ENCODE data around the gene PALM. TPM values are rescaled to one million over a fixed set of nuclear protein-coding genes. Genes with fewer than 3 reads are reported as not detected.
A peak's percentile ranks its signal among the peaks of the same experiment; 100 is the strongest.

The PALM gene
- total RNA-seq, 4 donors from 2014 or later: 4.4 to 10.2 (median 7.2) TPM

DNA sequence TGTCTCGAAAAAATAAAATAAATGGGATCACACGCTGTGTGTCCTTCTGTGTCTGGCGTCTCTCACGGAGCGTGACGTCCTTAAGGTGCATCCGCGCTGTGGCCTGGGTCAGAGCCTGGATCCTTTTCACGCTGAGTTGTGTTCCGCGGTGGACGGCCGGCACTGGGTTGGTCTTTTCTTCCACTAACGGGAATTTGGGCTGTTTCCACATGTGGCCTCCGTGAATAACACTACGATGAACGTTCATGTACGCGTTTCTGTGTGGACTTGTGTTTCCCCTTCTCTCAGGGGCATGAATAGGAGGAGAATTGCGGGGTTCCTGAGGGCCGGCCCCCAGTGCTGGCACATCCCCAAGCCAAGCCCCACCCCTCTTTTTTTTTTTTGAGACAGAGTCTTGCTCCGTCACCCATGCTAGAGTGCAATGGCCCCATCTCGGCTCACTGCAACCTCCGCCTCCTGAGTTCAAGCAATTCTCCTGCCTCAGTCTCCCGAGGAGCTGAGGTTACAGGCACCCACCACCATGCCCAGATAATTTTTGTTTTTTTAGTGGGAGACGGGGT, 82.4 kb downstream of the PALM start:
- H3K9me3 ChIP-seq: no peaks in the 10 kb centered on the region
- H3K4me1 ChIP-seq: peaks cover 15 to 34% of the 10 kb centered on the region in 2 donors
- DNase-seq (no peak), ATAC-seq (no peak)
- H3K36me3 ChIP-seq: no peaks in the 10 kb centered on the region
- H3K27me3 ChIP-seq: no peaks in the 10 kb centered on the region
- in situ Hi-C loops (cut with MboI; ENCODE audit: low sequenced_read_pairs in 4 of 4): no loop called here
- H3K4me3 ChIP-seq: no peak overlapping the region
- TF ChIP-seq CTCF (IDR thresholded peaks at IDR 0.05 in 4 of 5, conservative IDR thresholded peaks at IDR 0.05 in 1 of 5): no peak
- TF ChIP-seq POLR2A (IDR thresholded peaks at IDR 0.05): no peak
- H3K27ac ChIP-seq: peak overlapping the region in 3 of 4 donors; percentile 61 to 65 (median 62)
- intact Hi-C loops (cut with DNase I; ENCODE audit: low total_unique reads): loop anchor here (10.0 kb wide), 1 partner anchor 484 kb away; the partner anchor contains the start of gene FAM174C

- H3K27ac ChIP-seq: peak overlapping the region; percentile 25 to 65 (median 61)
- peaks cover 20 to 38% of the 10 kb centered on the region in 2 donors for H3K4me1 ChIP-seq
- H3K4me3 ChIP-seq: no peak overlapping the region
- no peaks in the 10 kb centered on the region for H3K9me3 ChIP-seq
- ATAC-seq: no peak
- no peaks in the 10 kb centered on the region for H3K27me3 ChIP-seq
- DNase-seq: no peak
- in situ Hi-C loops (cut with MboI; ENCODE audit: low sequenced_read_pairs in 4 of 4) (no loop called here), intact Hi-C loops (cut with DNase I; ENCODE audit: low total_unique reads) (loop anchor here (10.0 kb wide), 1 partner anchor 483 kb away; the partner anchor contains the start of gene FAM174C)
- TF ChIP-seq CTCF (IDR thresholded peaks at IDR 0.05 in 4 of 5, conservative IDR thresholded peaks at IDR 0.05 in 1 of 5) (no peak), POLR2A (IDR thresholded peaks at IDR 0.05) (no peak)
- H3K36me3 ChIP-seq: no peaks in the 10 kb centered on the region
Measured at GRCh38 chr19:791567-792305, 83.0 kb downstream of the PALM start.

GRCh38 chr19:792306-792885, 83.7 kb downstream of the PALM start:
- H3K4me1 ChIP-seq: peaks cover 20 to 38% of the 10 kb centered on the region in 2 donors
- no peaks in the 10 kb centered on the region for H3K36me3 ChIP-seq
- TF ChIP-seq CTCF (IDR thresholded peaks at IDR 0.05 in 4 of 5, conservative IDR thresholded peaks at IDR 0.05 in 1 of 5) (no peak), POLR2A (IDR thresholded peaks at IDR 0.05) (no peak)
- peak overlapping the region; percentile 25 to 65 (median 61) for H3K27ac ChIP-seq
- in situ Hi-C loops (cut with MboI; ENCODE audit: low sequenced_read_pairs in 4 of 4): no loop called here
- no peaks in the 10 kb centered on the region for H3K9me3 ChIP-seq
- no peaks in the 10 kb centered on the region for H3K27me3 ChIP-seq
- no peak for ATAC-seq
- no peak overlapping the region for H3K4me3 ChIP-seq
- no peak for DNase-seq
- intact Hi-C loops (cut with DNase I; ENCODE audit: low total_unique reads): loop anchor here (10.0 kb wide), 1 partner anchor 482 kb away; the partner anchor contains the start of gene FAM174C

DNA sequence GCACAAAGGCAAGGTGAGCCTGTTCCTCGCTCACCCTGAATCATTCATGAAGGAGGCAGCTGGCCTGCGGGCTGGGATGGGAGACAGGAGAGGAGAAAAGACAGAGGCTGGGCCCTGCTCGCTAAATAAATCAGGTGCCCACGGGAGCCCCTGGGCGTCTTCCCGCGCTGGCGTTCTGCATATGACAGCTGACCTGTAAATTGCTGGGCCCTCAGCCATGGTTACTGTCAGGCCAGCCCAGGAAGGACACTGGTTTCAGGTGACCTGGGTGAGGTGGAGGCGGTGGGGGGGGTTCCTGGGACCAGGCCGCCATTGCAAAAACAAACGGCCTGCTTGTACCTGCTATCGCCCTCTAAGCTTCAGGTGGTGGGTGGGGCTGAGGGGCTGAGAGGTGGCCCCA, 85.1 kb downstream of the PALM start:
- Histone ChIP-seq H3K27ac (no peak overlapping the region), H3K27me3 (no peaks in the 10 kb centered on the region), H3K4me1 (peaks cover 24 to 32% of the 10 kb centered on the region in 2 donors), H3K4me3 (no peak overlapping the region), H3K9me3 (no peaks in the 10 kb centered on the region), H3K36me3 (no peaks in the 10 kb centered on the region)
- no peak for ATAC-seq
- intact Hi-C loops (cut with DNase I; ENCODE audit: low total_unique reads): loop anchor here (10.0 kb wide), 1 partner anchor 481 kb away; the partner anchor contains the start of gene FAM174C
- no peak for TF ChIP-seq CTCF (IDR thresholded peaks at IDR 0.05 in 4 of 5, conservative IDR thresholded peaks at IDR 0.05 in 1 of 5)
- no peak for TF ChIP-seq POLR2A (IDR thresholded peaks at IDR 0.05)
- no peak for DNase-seq
- in situ Hi-C loops (cut with MboI; ENCODE audit: low sequenced_read_pairs in 4 of 4): no loop called here

Measured in gastrocnemius medialis (tissue), 4 donors.